GM19324 (cell line): Measurements from ENCODE around the gene SAMD5.

Experiments used
- ATAC-seq: cut with Tn5 transposase; IDR thresholded peaks from one replicate; pipeline ENCODE4 v1.9.1; 2021; ENCODE audit warnings: mild to moderate bottlenecking, moderate library complexity; ENCODE audit not compliant: unreplicated experiment, low FRiP score

Gene SAMD5

GRCh38 chr6:147564556-147564955 is 56.1 kb downstream of the SAMD5 start:
- ATAC-seq: no peak

- no peak for ATAC-seq
Observed at GRCh38 chr6:147566244-147566898, 57.9 kb downstream of the SAMD5 start.

GRCh38 chr6:147567141-147567805 is 58.8 kb downstream of the SAMD5 start:
- ATAC-seq: no peak

GRCh38 chr6:147569788-147570187 is 61.3 kb downstream of the SAMD5 start:
- ATAC-seq: no peak

- no peak for ATAC-seq
Observed at GRCh38 chr6:147570681-147571080, 62.2 kb downstream of the SAMD5 start.

- ATAC-seq: no peak
Observed at GRCh38 chr6:147577488-147577887, 69.0 kb downstream of the SAMD5 start.

- no peak for ATAC-seq
Observed at GRCh38 chr6:147578159-147578558, 69.7 kb downstream of the SAMD5 start.

GRCh38 chr6:147578883-147579282 is 70.4 kb downstream of the SAMD5 start:
- ATAC-seq: no peak

GRCh38 chr6:147579667-147580066 is 71.2 kb downstream of the SAMD5 start:
- no peak for ATAC-seq

GRCh38 chr6:147582991-147583390 is 74.5 kb downstream of the SAMD5 start:
- no peak for ATAC-seq

GRCh38 chr6:147585256-147585655 is 76.8 kb downstream of the SAMD5 start:
- ATAC-seq: no peak

GRCh38 chr6:147586044-147586443 is 77.6 kb downstream of the SAMD5 start:
- no peak for ATAC-seq

- no peak for ATAC-seq
Observed at GRCh38 chr6:147587907-147588306, 79.4 kb downstream of the SAMD5 start.

- ATAC-seq: no peak
Observed at GRCh38 chr6:147588469-147588868, 80.0 kb downstream of the SAMD5 start.

GRCh38 chr6:147589739-147590250 is 81.3 kb downstream of the SAMD5 start:
- no peak for ATAC-seq

GRCh38 chr6:147595961-147596360 is 87.5 kb downstream of the SAMD5 start:
- no peak for ATAC-seq

GRCh38 chr6:147603392-147604081 is 95.0 kb downstream of the SAMD5 start:
- no peak for ATAC-seq

GRCh38 chr6:147604373-147604772 is 95.9 kb downstream of the SAMD5 start:
- no peak for ATAC-seq

- no peak for ATAC-seq
Observed at GRCh38 chr6:147611992-147612391, 103.5 kb downstream of the SAMD5 start.

GRCh38 chr6:147614501-147614900 is 106.0 kb downstream of the SAMD5 start:
- ATAC-seq: no peak

- ATAC-seq: no peak
Observed at GRCh38 chr6:147615659-147616456, 107.4 kb downstream of the SAMD5 start.
